Germinal center (tissue), 1 donor: Measurements from ENCODE around the gene SH3RF3.

Experiments used
- DNase-seq: peaks from one replicate; pipeline ENCODE4 v3.0.0; 2012; ENCODE audit warnings: mixed read lengths, low spot score

The SH3RF3 gene

DNA sequence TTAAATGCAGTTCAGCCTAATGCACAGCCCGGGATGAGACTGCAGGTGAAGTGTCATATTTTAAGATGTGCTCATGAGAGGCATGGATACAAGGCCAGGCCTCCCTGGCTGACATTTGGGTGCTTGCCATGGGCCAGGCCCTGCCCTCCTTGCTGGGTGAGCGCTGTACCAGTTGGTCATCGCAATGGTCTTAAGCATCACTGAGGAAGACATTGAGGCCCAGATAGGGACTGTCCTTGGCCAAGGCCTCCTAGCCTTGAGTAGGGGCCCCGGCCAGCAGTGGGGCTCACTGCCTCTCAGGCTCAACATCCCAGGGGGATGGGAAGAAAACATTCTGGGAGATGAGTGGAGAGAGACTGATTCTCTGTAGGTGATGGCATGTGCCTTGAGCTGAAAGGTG, 184.3 kb downstream of the SH3RF3 start:
- DNase-seq = no peak

DNA sequence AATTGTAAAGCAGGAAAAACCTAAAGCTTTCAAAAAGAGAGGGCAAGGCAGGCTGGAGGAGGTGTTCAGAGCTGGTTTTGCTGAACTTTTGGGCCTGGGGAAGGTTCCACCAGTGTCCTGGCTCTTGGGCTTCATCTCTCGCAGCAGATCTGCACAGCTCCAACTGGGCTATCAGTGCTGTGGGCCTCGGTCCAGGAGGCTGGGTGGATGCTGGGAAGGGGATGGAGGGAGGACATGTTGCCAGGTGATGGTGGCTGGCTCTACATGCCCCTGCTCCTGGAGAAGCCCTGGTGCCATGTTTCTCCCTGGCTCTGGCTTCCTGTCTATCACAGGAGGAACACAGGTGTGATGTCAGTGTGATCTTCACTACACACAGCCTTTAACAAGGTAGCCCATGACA, 187.1 kb downstream of the SH3RF3 start:
- no peak for DNase-seq

DNA sequence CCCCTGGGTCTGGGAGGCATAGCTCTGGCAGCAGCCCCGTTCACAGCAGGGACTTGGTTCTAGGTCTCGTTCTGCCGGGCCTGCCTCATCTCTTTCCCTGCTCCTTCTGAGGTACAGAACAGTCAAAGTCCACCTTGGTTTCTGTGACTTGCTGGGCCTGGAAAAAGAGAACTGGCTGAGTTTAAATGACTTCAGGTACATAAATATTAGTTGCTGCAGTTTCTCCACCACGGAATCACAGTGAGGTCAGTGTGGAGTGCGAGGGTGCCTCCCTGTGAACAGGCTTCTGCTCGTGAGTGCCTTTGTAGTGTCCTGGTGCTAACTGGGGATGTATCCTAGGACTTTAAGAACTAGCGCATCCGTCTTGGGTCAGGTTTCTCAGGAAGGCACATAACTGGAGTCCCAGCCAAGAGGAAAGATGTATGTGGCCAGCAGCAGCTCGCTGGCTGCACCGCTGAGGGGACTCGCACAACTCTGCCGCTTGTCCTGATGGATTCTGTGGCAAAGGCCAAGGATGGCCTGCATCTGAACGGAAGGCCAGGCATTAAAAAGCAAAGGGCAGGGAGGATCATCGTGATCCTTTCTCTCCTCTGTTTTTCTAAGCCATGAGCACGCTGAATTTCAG, 188.6 kb downstream of the SH3RF3 start:
- DNase-seq = no peak

DNA sequence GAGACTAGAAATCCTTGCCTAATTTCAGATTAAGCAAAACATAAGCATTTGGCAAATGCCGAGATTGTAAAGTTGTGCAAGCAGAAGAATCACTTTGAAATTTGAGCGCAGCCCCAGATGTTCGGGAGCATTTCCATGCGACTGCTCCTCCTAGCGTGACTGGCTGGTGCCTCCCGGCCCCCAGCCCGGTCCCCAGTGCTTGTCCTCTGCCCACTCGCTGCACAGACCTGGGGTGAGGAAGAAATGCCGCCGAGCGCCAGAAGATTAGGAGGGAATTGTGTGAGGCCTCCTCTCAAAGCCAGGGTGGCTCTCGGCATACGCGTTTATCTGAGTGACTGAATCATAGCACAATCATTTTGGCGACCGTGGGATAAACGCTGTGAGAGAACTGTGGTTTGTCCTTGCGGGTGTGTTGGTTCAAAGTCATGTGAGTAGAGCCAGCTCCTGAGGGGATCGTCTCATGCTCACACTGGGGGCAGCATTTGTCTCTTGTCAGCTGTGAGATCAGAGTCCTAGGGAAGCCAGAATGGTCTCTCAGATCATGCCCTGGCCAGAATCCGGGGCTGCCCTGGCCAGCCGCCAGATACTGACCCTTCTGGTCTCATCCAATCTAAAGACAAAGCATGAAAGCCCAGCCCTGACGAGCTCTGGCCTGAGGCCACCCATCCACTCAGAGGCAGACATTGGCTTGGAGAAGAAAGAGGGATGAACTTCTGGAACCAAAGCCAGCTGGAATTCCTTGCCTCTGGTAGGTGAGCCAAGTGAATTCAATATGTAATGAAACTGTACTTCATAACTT, 189.3 kb downstream of the SH3RF3 start:
- DNase-seq = no peak

DNA sequence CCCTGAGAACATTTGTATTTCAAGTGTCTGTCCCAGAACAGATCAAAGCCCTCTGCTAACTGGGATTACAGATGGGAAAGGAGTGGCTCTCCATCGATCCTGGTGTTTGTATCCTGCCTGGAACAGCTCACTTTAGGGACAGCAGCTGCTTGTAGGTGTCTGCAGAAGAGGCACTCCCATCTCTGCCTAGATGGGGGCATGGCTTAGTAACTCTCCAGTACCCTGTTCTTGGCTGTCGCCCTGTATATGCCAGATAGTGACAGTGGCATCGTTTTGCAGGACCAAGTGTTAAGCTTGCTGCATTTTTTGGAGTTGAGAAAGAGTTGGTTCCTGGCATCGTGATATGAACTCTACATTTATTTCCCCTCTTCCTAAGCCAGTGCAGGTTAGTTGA, 189.9 kb downstream of the SH3RF3 start:
- no peak for DNase-seq

DNA sequence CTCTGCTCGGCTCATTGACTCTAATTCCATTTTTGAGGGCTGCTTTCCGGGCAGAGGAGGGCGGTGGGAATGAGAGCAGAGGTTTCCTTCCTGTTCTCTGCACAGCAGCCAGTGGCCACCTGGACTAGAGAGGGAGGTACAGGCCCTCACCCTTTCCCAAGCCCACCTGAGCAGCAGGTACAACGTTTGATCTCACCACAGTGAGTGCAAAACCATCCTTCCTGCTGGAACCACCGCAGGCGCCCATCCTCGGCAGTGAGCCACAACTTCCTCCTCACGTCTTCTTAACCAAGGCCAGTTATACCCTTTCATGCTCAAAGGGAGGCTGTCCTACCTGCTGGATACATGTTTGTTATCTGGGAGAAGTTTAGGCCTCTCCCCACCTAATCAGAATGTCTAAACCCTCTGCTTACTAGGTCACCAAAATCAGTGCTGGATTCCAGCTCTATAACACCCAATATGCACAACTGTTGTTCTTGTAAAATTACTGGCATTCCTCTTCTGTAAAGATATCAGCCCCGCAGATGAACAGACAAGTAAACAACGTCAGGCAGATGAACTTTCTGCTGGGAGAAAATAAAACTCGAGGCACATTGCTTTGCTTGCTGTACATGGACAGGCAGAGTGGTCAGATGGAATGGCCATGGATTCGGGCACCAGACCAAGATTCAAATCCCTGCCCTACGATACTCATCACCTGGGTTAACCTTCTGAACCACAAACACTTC, 191.4 kb downstream of the SH3RF3 start:
- DNase-seq = no peak

DNA sequence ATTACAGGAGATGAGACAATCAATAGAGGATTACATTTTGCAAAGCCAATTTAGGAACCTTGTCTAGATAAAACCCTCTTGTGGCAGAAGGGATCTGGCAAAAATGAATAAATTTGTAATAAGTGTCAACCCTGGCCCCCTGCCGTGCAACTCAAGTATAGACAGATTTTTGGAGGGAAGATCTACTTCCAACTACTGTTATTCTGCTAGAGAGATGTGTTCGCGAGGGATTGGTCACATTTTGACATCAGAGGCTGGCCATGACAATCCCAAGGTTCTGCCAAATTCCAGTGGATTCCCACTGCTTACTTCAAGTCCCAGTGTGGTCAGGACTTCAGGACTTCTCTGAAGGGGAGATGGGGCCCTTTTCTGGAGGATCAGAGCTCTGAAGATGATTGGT, 192.6 kb downstream of the SH3RF3 start:
- no peak for DNase-seq

DNA sequence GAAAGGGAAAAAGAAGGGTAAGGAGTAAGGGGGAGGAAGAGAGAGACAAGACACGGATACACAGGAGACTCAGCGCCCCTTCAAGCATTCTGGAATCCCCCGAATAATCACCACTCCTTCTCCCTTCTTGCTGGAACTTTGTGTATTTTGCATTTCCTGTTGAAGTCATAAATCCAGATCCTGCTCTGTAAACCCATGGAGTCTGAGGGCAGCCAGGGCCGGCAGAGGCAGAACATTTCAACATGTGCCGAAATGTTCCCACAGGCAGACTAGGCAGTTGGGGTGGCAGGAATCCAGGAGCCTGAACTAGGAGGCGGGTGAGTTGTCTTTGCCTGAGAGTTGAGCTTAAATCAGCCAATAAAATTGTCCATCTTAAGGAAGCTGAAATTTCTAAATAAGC, 193.1 kb downstream of the SH3RF3 start:
- no peak for DNase-seq

DNA sequence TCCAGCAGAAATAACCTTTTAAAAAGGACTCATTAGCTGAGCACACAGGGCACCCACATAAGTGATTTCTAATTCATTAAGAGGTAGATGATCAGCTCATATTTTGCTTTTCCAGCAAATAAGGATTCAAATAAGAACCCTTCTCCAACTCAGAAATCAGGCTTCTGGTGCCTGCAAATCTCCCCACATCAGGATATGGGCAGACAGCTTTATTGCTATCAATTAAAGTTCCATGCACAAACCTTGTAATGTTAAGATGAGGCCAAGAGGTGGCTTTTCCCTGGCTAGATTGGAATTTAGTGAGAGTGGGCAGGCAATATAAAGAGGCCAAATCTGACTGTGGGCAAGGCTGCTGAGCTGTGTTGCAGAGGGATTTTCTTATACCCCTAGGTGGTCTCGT, 193.6 kb downstream of the SH3RF3 start:
- no peak for DNase-seq

DNA sequence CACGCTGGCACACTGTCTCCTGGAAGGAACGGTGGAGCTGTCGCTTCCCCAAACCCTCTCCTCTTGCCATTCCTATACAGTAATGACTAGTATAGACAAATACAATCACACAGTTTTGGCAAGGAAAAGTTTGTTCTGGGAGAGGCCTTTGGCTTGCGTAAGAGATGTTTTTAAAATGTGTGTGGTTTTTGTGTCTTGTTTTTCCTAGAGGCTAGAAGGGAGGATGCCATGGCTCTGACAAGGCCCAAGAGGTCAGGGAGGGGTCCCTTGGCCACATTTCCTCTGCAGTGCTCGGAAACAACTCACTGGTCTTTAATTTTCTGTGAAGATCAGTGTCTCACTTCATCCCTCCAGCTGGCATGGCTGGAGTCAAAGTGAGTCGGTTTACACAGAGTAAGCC, 195.9 kb downstream of the SH3RF3 start:
- DNase-seq = no peak

DNA sequence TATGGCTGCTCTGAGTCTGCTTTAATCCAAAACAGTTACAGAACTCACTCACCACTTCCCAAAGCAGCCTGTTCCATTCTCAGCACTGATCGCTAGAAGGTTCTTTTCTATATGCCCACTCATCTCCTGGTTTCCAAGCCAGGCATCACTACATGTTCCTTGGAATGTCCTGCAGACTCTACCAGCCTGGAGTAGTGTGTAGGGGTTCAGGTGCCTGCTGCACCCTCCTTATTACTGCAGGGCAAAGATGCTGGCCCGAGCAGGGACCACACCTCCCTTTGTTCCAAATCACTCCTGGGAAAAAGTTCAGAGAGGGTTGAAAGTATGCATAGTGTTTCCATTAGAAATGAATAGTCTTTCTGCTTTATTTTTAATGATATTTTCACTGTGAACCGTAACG, 196.6 kb downstream of the SH3RF3 start:
- no peak for DNase-seq

DNA sequence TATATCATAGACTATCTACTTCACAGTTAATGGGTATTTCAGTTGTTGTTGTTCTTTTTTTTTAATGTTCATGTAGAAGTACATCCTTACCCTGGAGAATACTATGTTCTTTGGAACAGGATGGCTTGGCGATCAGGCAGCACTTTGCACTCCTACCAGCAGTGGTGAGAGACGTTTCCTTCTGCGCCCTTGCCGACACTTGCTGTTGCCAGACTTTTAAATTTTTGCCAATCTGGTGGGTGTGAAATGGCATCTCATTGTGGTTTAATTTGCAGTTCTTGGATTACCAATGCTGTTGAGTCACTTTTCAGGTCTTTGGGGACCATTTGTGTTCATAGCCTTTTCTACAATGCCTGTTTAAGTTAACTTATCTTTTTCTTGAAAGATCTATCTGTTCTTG, 197.3 kb downstream of the SH3RF3 start:
- no peak for DNase-seq

DNA sequence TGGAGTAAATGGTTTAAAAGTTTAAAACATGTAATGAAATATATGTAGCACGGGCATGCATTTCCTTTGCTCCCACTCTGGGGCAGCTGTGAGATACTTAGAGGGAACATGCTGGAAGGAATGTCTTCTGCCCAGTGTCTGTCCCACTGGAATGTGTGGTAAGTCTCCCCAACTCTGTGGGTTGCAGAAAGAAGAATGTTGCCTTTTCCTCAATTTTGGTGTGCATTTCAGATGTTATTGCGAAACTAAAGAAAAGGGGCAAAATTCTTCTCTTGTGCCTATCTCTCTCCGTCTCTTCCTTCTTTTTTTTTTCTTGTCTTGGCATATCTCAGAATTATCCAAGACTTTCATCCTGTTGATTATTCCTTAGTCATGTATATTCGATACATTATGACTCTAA, 201.1 kb downstream of the SH3RF3 start:
- DNase-seq = no peak

DNA sequence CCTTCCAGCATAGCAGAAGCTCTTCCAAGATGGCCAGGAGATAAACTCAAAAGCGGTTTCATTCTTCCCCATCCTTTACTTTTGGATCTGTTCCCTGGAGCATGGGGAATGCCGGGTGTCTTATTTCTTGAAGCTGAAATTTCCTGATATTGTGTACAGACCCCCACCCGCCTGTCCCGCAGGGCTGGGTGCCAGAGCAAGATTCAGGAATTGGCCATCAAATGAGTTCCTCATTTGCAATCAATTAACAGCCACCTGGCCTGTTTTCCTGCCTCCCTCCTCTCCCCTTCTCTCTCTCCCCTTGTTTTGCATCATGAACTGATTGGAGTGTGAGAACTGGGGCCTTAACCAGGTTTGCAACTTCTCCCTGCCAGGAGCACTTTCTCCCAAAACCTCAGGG, 202.1 kb downstream of the SH3RF3 start:
- no peak for DNase-seq

DNA sequence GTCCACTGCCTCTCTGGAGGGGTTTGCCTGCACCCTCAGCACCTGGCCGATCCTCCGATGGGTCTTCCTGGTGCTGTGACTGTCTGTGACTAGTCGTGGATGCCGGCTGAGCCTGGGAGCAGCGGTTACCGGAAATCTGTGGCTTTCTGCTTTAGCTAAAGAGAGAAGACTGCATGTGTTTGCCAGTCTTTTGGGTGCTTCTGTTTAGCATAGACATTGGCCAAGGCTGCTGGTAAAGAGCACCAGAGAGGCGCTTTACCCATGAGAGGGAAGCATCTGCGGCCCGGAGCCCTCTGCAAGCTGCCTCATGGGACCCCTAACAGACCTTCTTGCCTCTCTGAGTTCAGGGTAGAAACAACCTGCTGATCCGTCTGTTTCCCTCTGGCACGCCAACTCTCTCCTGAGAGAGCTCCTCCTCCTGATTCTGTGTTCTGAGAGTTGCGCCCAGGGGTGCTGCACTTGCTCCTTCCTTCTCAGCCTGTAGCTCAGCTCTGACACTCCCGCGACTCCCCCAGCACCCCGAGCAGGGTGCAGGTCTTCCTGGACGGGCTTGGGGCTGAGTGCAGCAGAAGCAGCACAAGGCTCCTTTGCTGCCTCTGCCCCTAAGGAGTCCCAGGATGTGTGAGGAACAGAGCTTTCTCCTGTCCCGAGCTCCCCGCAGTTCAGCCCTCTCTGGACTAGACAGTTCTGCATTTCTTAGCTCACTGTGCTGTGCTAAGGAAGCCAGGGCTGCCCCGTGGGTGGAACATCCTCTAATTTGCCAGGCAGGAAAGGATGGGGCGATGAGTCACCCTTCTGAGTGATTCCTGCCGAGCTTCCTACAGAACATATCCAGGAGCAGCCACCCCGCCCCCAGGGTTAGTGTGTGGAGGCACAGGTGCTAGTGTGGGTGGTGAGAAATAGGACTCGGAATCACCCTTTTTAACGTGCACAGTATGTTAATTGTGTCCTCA, 203.2 kb downstream of the SH3RF3 start:
- DNase-seq = no peak

DNA sequence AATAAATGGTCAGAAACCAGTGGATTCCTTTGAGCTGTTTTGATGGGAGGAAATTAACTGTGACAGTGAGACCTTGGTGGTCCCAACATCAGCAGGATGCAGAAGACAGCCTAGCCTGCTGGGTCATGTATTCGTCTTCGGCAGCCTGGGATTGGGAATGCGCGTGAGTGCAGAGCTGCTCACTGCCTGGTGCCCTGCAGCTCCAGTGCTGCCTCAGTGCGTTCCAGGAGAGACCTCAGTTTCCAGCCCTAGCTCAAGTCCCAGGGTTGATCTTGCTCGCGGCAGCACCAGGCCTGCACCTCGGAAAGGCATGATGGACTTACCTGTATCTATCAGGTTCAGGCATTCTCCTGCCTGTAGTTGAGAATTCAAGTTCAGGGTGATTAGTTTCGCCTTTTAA, 203.9 kb downstream of the SH3RF3 start:
- no peak for DNase-seq

DNA sequence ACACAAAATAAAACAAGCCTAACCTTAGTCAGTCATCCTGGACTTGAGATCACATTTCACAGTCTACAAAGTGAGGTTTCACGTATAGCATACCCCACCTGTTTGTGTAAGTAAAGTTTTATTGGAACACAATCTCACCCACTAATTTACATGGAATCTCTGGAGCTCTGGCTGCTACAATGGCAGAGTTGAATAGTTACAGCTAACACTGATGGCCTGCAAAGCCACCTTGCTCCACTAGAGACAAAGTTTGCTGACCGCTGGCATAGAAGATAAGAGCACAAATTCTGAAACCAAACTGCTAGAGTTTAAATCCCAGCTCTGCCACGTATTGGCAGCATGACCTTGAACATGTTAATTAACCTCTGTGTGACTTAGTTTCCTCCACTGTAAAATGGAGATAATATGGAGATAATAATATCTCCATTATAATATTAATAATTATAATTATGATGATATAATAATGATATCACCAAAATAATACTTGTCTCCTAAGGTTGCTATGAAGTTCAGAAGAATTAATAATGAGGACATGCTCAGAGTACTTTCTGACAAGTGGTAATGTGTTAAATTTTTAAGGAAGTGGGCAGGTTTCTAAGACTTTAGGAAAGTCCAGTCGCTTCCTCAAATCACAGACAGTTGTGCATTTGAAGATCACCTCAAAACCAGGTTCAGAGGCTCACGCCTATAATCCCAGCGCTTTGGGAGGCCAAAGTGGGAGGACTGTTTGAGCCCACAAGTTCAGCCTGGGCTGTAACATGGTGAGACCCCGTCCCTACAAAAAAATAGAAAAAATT, 204.6 kb downstream of the SH3RF3 start:
- no peak for DNase-seq

DNA sequence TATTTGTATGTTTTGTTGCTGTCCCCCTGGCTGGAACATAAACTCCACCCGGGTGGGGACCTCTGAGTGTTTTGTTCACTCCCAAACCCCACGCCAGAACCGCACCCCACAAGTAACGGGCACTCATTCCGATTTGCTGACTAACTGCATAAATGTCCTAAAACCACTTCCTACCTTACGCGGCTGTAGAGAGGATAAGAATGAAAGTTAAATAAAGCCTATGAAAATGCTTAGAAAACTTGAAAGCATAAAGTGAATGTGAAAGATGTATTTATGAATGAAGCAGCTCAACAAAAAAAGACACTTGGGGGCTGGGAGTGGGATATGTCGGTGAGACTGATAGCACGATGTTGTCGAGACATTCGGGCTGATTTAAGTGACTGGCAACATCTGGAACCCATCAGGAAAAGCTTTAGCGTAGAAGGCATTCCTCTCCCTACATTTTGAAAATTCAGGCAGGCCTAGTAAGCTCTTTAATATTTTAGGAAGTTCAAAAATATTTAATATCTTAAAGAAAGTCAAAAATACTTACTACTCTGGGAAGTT, 206.7 kb downstream of the SH3RF3 start:
- DNase-seq = no peak

DNA sequence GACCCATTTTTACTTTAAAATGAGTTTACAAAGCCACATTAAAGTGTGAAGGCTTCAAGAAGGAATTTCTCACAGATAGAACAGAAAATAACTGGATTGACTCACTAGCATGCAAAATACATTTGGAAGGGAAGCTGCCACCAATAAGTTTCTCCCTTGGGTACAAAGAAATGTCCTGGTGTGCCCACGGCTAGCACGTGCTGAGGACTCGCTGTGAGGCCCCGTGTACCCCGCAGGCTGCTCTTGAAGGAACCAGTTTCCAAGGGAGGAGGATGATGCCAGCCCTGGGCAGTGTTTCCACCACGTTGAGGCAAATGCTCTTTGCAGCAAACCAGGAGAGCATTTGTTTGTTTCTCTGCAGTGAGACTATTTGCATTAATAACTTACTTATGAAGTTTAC, 207.3 kb downstream of the SH3RF3 start:
- DNase-seq = no peak

DNA sequence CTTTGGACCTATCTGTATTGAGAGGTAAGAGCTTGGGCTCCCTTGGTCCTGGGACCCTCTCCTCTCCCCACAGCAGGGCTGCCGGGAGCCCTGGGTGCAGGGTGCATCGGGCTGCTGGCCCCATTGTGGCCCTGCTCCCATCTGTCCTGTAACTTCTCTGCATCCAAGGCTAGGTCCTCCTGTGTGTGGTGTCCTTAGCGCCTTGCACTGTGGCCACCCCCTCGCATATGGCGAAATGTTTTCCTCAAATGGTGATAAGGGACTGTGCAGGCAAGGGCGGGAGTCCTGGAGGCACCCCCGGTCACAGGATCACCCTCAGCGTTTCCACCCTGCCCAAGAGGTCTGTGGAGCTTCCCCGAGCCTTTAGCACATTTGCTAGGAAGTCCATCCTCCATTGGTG, 208.2 kb downstream of the SH3RF3 start:
- no peak for DNase-seq

DNA sequence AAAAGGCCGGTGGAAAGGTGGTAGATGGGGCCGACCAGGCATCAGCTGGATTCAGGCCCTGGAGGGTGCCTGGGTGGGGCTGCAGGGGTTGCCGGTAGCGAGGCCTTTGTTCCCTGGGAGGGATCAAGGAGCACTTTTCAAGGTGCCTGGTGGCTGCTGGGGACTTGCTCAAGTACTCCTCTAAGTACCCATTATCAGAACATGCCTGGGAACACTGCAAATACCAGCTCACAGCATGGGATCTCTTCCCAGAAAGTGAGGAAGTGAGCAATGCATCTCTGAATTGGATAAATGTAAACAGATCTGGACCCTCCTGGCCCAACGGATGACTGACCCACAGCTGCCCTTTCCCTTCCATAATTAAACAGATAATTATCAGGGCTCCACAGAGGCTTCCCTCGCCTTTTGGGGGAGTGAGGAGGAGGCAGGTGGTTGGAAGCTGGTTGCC, 210.5 kb downstream of the SH3RF3 start:
- DNase-seq = no peak
